VCaP (cell line): ENCODE data around the gene RECQL5.
A peak's percentile ranks its signal among the peaks of the same experiment; 100 is the strongest.
"Not testable (repeated sequence)": the region's sequence is repeated elsewhere in the genome, so short reads cannot be mapped to it uniquely, and the experiment has no call there.

Source experiments
- H3K27ac ChIP-seq: fragments of 450-650 bp; 2 replicates; pipeline ENCODE4 v1.5.1; 2017
- TF ChIP-seq, protein P1 (sequence below): fragments of 450-650 bp; conservative IDR thresholded peaks from 2 replicates; pipeline ENCODE4 v1.5.1; 2017; ENCODE audit warnings: mild to moderate bottlenecking, moderate library complexity

RECQL5 gene

DNA sequence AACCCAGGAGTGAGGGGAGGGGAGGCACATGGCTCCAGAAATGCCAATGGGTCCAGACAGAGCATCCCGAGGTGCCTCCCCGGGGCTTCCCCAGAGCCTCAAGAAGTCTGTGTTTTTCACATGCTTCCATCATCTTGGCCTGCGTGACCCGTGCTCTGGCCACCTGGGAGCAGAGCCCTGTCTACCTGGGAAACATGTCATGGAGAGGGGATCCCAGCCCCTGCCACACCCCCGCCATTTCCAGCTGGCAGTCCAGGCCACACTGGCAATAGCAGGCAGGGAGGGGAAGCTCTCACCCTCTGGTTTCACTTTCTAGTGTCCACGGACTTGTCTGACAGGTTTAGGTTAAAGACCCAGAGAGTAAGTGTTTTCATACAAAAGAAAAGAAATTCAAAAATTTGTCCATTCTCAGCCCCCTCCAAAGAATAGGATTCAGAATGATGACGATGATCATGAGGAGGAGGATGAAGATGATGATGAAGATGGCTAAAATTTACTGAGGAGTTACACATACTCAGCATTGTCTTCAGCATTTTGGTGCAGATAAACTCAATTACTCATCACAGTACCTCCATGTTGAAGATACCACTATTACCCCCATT lies 24.7 kb downstream of the RECQL5 start:
- TF ChIP-seq, protein P1, sequence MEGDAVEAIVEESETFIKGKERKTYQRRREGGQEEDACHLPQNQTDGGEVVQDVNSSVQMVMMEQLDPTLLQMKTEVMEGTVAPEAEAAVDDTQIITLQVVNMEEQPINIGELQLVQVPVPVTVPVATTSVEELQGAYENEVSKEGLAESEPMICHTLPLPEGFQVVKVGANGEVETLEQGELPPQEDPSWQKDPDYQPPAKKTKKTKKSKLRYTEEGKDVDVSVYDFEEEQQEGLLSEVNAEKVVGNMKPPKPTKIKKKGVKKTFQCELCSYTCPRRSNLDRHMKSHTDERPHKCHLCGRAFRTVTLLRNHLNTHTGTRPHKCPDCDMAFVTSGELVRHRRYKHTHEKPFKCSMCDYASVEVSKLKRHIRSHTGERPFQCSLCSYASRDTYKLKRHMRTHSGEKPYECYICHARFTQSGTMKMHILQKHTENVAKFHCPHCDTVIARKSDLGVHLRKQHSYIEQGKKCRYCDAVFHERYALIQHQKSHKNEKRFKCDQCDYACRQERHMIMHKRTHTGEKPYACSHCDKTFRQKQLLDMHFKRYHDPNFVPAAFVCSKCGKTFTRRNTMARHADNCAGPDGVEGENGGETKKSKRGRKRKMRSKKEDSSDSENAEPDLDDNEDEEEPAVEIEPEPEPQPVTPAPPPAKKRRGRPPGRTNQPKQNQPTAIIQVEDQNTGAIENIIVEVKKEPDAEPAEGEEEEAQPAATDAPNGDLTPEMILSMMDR: no peak
- peak overlapping the region; percentile 54 for H3K27ac ChIP-seq

DNA sequence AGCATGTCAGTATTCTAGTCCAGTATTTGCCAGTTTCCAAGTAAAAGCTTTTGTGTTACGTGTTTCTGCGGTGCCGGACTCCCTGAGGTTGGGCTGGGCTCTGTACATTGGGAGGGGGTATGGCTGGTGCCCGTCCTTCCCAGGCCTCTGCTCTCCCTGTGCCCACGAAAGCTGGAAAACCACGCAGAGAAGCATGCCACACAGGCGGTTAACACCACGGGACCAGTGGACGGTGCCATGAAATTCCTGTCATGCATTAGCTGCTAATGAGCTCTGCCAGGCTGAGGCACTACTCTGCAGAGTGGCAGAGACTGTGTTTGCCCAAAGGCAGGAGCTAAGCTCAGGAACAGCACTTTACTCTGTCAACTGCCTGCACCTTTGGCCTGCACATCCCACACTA lies 25.6 kb downstream of the RECQL5 start:
- TF ChIP-seq, protein P1: no peak
- H3K27ac ChIP-seq: peak overlapping the region; percentile 54; the same call in 1 of the 2 replicates

DNA sequence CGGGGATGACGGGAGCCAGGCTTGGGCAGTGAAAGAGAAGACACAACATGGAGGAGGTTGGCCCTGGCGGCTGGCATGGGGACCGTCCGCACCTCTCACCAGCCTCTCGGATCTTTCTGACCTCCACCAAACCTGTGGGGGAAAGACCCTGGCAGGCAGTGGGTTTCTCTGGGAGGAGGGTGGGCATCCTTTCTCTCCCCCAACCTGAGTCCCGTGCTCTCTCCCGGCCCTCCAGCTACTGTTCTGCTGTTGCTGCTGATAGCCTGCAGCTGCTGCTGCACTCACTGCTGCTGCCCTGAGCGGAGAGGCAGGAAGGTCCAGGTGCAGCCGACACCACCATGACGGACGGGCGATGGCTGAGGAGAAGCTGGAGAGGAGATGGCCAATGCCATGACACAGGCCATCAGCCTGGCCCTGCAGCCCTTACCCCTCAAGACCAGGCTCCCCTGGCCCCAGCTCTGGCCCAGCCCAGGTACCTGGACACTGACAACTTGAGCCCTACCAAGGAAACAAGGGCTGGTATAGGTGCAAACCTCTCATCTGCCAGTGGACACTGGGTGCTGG lies 26.3 kb downstream of the RECQL5 start:
- H3K27ac ChIP-seq: no peak overlapping the region
- TF ChIP-seq, protein P1: no peak

DNA sequence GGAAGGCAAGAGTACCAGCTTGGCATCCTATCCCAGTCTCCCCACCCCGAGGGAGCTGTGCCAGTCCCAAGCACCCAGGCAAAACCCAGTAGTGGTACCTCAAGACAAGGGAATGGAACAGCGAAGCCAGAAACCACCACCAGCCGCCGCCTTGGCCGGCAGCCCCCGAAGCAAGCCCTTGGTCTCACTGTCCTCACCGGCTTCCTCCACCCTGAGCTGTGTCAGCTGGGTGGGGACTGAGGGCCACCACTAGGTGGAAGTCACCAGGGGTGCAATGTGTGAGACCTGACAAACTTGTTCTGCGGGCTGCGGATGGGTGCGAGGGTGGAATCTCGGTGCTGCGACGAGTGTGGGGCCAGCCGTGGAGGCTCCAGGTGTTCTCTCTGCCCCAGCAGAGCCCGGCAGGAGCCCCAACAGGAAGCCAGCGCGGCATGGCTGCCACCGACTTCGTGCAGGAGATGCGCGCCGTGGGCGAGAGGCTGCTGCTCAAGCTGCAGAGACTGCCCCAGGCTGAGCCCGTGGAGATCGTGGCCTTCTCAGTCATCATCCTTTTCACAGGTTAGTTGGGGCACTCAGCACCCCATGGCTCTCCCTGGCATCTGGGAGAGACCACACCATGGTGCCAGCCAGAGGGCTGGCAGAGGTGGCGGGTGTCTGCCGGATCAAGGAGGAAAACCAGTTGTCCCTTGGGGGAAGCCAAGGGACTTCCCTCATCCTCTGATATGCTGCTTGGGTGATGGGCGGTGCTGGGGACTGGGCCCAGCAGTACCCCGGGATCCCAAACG lies 27.0 kb downstream of the RECQL5 start:
- TF ChIP-seq, protein P1: no peak
- H3K27ac ChIP-seq: no peak overlapping the region

DNA sequence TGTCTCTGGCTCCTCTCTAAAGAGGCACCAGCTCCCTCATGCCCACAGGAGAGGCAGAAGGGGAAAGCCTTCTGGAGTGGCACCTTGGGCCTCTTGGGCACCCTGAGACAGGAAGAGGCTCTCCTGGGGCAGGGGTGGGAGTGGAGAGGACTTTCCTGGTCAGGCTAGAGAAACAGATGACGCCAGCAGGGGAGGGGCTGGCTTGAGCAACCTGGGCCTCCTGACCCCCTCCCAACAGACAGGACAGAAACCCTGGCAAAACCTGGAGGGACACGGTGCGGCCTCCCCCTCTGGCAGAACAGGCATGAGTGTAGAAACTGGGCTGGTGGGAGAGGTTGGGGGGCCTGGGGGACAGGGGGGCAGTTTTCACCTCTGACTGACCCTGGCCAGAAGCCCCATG lies 27.6 kb downstream of the RECQL5 start:
- no peak overlapping the region for H3K27ac ChIP-seq
- TF ChIP-seq, protein P1: no peak

DNA sequence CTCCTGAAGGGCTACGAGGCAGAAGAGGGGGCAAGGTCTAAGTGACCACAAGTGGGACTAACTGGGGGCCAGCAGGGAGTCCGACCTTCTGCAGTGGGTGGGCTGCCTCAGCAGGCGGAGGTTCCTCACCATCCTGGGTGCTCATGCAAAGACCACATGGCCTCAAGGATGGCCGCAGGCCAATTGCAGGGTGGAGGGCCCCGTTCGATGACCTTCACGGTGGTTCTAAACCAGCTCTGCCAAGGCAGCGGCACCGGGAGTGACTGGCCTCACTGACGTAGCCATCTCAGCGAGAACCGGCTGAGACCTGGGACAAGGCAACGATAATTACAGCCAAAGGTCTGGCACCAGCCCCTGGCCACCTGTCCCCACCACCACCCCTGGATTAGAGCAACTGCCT lies 28.1 kb downstream of the RECQL5 start:
- H3K27ac ChIP-seq: no peak overlapping the region
- TF ChIP-seq, protein P1: no peak

DNA sequence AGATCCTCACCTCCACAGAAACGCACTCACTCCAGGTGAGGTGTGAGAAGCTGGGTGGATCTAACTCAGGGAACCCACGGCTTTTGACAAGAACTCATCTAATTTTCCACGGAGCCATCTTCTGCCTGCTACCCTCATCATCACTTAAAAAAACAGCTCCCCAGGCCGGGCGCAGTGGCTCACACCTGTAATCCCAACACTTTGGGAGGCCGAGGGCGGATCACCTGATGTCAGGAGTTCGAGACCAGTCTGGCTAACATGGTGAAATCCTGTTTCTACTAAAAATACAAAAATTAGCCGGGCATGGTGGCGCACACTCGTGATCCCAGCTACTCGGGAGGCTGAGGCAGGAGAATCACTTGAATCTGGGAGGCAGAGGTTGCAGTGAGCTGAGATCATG lies 28.9 kb downstream of the RECQL5 start:
- H3K27ac ChIP-seq: not testable (repeated sequence)

DNA sequence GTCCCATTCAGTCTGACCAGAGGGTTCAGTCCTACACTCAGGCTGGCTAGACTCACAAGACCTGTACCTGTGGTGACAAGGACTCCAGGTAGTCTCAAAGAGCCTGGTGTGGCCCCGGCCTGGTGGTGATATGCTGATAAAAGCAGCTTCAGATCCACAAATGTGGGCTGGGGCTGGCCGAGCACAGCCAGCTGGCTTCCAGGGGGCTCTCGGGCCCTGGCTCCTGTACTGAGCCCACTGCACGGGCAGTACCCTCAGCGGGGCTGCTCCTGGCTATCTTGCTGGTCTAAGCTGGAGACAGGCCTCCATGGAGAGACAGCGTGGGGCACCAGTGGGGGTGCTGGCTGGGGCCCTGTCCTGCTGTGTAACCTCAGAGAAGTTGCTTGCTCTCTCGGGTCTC lies 29.4 kb downstream of the RECQL5 start:
- TF ChIP-seq, protein P1: no peak
- no peak overlapping the region for H3K27ac ChIP-seq
